NCI-H146 (cell line): ENCODE measurements around the gene TTC6.

Source experiments
- DNase-seq: peaks from one replicate; lab custom pipeline; 2025; lab: John Stamatoyannopoulos, UW

Gene TTC6

GRCh38 chr14:37625597-37626595 lies 30.5 kb downstream of the TTC6 start:
- DNase-seq, result no peak

- no peak for DNase-seq
Observed at GRCh38 chr14:37637341-37637740, 41.9 kb downstream of the TTC6 start.

GRCh38 chr14:37638599-37638998 lies 43.2 kb downstream of the TTC6 start:
- DNase-seq, result no peak

- DNase-seq, result no peak
Observed at GRCh38 chr14:37641117-37641516, 45.7 kb downstream of the TTC6 start.

DNA sequence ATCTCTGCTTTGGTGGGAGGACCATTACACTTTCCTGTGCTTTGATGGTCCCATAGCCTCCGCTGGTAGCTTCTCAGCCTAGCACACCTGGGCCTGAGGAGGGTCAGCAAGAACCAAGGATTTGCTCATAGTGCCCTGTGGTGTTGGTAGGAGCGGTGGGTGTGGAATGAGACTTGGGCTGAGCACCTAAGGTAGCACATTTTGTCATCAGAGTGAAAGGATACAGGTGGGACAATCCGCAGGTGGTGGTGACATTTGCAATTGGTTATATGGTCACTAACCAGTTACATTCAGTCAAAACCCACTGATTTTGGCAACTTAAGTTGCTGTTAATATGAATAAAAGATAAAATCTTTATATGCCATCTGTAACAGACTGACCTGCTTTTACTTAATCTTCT lies 46.7 kb downstream of the TTC6 start:
- no peak for DNase-seq

DNA sequence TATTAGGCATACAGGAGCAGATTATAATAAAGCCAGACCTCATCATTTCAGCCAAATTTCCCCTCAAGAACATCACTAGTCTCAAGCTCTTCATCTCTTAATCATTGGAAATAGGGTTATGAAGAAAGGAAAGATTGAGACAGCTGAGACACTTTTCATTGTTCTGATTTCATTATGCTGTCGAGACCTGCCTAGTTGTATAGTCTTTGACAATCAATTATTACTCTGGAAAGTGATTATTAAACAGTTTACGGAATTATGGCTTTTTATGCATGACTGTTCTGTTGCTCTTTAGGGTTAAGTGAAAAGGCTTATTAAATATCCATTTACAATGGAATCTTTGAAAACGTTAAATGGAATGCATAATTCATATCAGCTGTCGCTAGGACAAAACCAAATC lies 48.3 kb downstream of the TTC6 start:
- DNase-seq, result peak; percentile 36
